ENCODE data around the gene RPRML. TPM values are rescaled to one million over a fixed set of nuclear protein-coding genes. Genes with fewer than 3 reads are reported as not detected.

RPRML gene
- total RNA-seq, 1 donor from 2014 or later = 1.8 TPM

GRCh38 chr17:46984892-46985291, 5.8 kb upstream of the RPRML start:
- H3K4me3 Mint-ChIP-seq = no peak overlapping the region
- H3K4me1 Mint-ChIP-seq = peaks cover 11% of the 10 kb centered on the region
- no peak for TF ChIP-seq CTCF (conservative IDR thresholded peaks at IDR 0.05)
- peaks cover 30% of the 10 kb centered on the region for H3K27me3 Mint-ChIP-seq (ENCODE audit: low read depth)
- no peaks in the 10 kb centered on the region for H3K9me3 Mint-ChIP-seq
- H3K27ac Mint-ChIP-seq (ENCODE audit: unreplicated experiment) = no peak overlapping the region
- no peaks in the 10 kb centered on the region for H3K36me3 Mint-ChIP-seq (ENCODE audit: low read depth)
- DNase-seq (ENCODE audit: low read depth, low spot score) = no peak

- peaks cover 17% of the 10 kb centered on the region for H3K4me1 Mint-ChIP-seq
- H3K36me3 Mint-ChIP-seq (ENCODE audit: low read depth) = no peaks in the 10 kb centered on the region
- no peak overlapping the region for H3K27ac Mint-ChIP-seq (ENCODE audit: unreplicated experiment)
- no peak for TF ChIP-seq CTCF (conservative IDR thresholded peaks at IDR 0.05)
- H3K27me3 Mint-ChIP-seq (ENCODE audit: low read depth) = peaks cover 35% of the 10 kb centered on the region
- no peak overlapping the region for H3K4me3 Mint-ChIP-seq
- DNase-seq (ENCODE audit: low read depth, low spot score) = no peak
- no peaks in the 10 kb centered on the region for H3K9me3 Mint-ChIP-seq
Observed at GRCh38 chr17:46984341-46984740, 5.3 kb upstream of the RPRML start.

- Mint-ChIP-seq H3K36me3 (ENCODE audit: low read depth) (no peaks in the 10 kb centered on the region), H3K27ac (ENCODE audit: unreplicated experiment) (peak overlapping the region; percentile 87), H3K27me3 (ENCODE audit: low read depth) (peaks cover 37% of the 10 kb centered on the region), H3K9me3 (no peaks in the 10 kb centered on the region), H3K4me1 (peaks cover 17% of the 10 kb centered on the region), H3K4me3 (no peak overlapping the region)
- DNase-seq (ENCODE audit: low read depth, low spot score) = no peak
- no peak for TF ChIP-seq CTCF (conservative IDR thresholded peaks at IDR 0.05)
Observed at GRCh38 chr17:46983782-46984181, 4.7 kb upstream of the RPRML start.

GRCh38 chr17:46982577-46982976, 3.5 kb upstream of the RPRML start:
- peaks cover 41% of the 10 kb centered on the region for H3K27me3 Mint-ChIP-seq (ENCODE audit: low read depth)
- no peaks in the 10 kb centered on the region for H3K36me3 Mint-ChIP-seq (ENCODE audit: low read depth)
- TF ChIP-seq CTCF (conservative IDR thresholded peaks at IDR 0.05) = no peak
- H3K27ac Mint-ChIP-seq (ENCODE audit: unreplicated experiment) = no peak overlapping the region
- DNase-seq (ENCODE audit: low read depth, low spot score) = no peak
- H3K9me3 Mint-ChIP-seq = no peaks in the 10 kb centered on the region
- no peak overlapping the region for H3K4me3 Mint-ChIP-seq
- peaks cover 25% of the 10 kb centered on the region for H3K4me1 Mint-ChIP-seq

- H3K27me3 Mint-ChIP-seq (ENCODE audit: low read depth) = peaks cover 66% of the 10 kb centered on the region
Observed at GRCh38 chr17:46978489-46979146, 435 bp downstream of the RPRML start.

More at GRCh38 chr17:46978489-46979146, 435 bp downstream of the RPRML start:
- Mint-ChIP-seq H3K27ac (ENCODE audit: unreplicated experiment) (no peak overlapping the region), H3K36me3 (ENCODE audit: low read depth) (no peaks in the 10 kb centered on the region), H3K9me3 (no peaks in the 10 kb centered on the region), H3K4me3 (peak overlapping the region; percentile 93), H3K4me1 (peaks cover 34% of the 10 kb centered on the region)
- DNase-seq (ENCODE audit: low read depth, low spot score) = no peak
- TF ChIP-seq CTCF (conservative IDR thresholded peaks at IDR 0.05) = no peak

All from neural crest cell (in vitro differentiated cells).